H1 (cell line): ENCODE results near the gene SEC23IP. TPM values are rescaled to one million over a fixed set of nuclear protein-coding genes. Genes with fewer than 3 reads are reported as not detected.

ENCODE experiments used
- CTCF ChIA-PET: fragments of 300-600 bp; sonication (Branson Sonifier 250); formaldehyde crosslinking; loops from one replicate; lab custom pipeline; 2021; ENCODE audit not compliant: partially characterized antibody; lab: Charles Lee
- POLR2A ChIA-PET: fragments of 300-600 bp; sonication (Branson Sonifier 250); formaldehyde crosslinking; loops from one replicate; lab custom pipeline; 2021; ENCODE audit warnings: inconsistent platforms; ENCODE audit not compliant: partially characterized antibody; lab: Charles Lee
- DNase-seq, 2 experiments: peaks; one replicate each; pipeline versions ENCODE4 v3.0.0 to v3.0.0-alpha.2; 2010 to 2022; ENCODE audit warnings: low spot score in 2 of 2, low read depth in 1 of 2, mixed read lengths in 1 of 2
- FAIRE-seq: peaks from 2 replicates; lab custom pipeline; 2011; peaks lifted over from hg19 to GRCh38; lab: Jason Lieb, UNC
- H2AFZ ChIP-seq: 2 replicates; pipeline ENCODE4 v1.8.1; 2012; ENCODE audit warnings: low read length, inconsistent platforms
- H2AK5ac ChIP-seq: 2 replicates; pipeline ENCODE4 v1.6.1; 2013; ENCODE audit warnings: low read depth, low read length
- H2BK120ac ChIP-seq: replicated peaks from 2 replicates; pipeline ENCODE3; 2013; ENCODE audit warnings: low read depth, low read length, inconsistent platforms
- H2BK12ac ChIP-seq: 2 replicates; pipeline ENCODE4 v1.6.1; 2013; ENCODE audit warnings: low read depth, low read length
- H2BK15ac ChIP-seq: 2 replicates; pipeline ENCODE4 v1.6.1; 2013; ENCODE audit warnings: low read length
- H2BK20ac ChIP-seq: 2 replicates; pipeline ENCODE4 v1.6.1; 2013; ENCODE audit warnings: low read length
- H2BK5ac ChIP-seq: 2 replicates; pipeline ENCODE4 v1.6.1; 2013; ENCODE audit warnings: low read depth, low read length
- H3K14ac ChIP-seq: 2 replicates; pipeline ENCODE4 v1.6.1; 2013; ENCODE audit warnings: inconsistent platforms; ENCODE audit not compliant: insufficient read length
- H3K18ac ChIP-seq: 2 replicates; pipeline ENCODE4 v1.6.1; 2013; ENCODE audit warnings: low read length; ENCODE audit errors: extremely low read depth
- H3K23ac ChIP-seq: 2 replicates; pipeline ENCODE4 v1.6.1; 2013; ENCODE audit warnings: inconsistent platforms; ENCODE audit not compliant: insufficient read length
- H3K23me2 ChIP-seq: 2 replicates; pipeline ENCODE4 v1.6.1; 2013; ENCODE audit warnings: low read depth, low read length
- H3K27ac ChIP-seq: 2 replicates; pipeline ENCODE4 v1.6.1; 2011; ENCODE audit warnings: low read depth, low read length, inconsistent platforms
- H3K27me3 ChIP-seq, 4 experiments: replicated peaks in 1 of 4; 1 replicate in 1 of 4; 2 replicates in 3 of 4; pipeline versions ENCODE4 v1.6.1 to v1.8.1; 2011 to 2013; ENCODE audit warnings: low read length in 3 of 4, mild to moderate bottlenecking in 3 of 4, inconsistent platforms in 2 of 4, mixed read lengths in 2 of 4, moderate library complexity in 1 of 4; ENCODE audit not compliant: control insufficient read depth in 3 of 4, insufficient read depth in 3 of 4; ENCODE audit errors: extremely low read depth in 1 of 4
- H3K36me3 ChIP-seq, 4 experiments: 2 replicates each; pipeline versions ENCODE4 v1.6.1 to v1.8.1; 2011 to 2013; ENCODE audit warnings: mild to moderate bottlenecking in 4 of 4, low read length in 3 of 4, moderate library complexity in 2 of 4, control low read depth in 1 of 4, inconsistent platforms in 1 of 4; ENCODE audit not compliant: insufficient read depth in 4 of 4, control insufficient read depth in 2 of 4
- H3K4ac ChIP-seq: replicated peaks from 2 replicates; pipeline ENCODE3; 2013; ENCODE audit warnings: low read length, low read depth, mixed read lengths, inconsistent platforms; ENCODE audit not compliant: insufficient read length
- H3K4me1 ChIP-seq, 4 experiments: replicated peaks in 1 of 4; 1 replicate in 1 of 4; 2 replicates in 3 of 4; pipeline versions ENCODE4 v1.6.1 to v1.8.1; 2011 to 2013; ENCODE audit warnings: low read length in 3 of 4, inconsistent platforms in 2 of 4, mixed read lengths in 1 of 4; ENCODE audit not compliant: insufficient read depth in 4 of 4, control insufficient read depth in 3 of 4
- H3K4me2 ChIP-seq, 2 experiments: 2 replicates each; pipeline versions ENCODE4 v1.6.1 to v1.8.1; 2011 to 2013; ENCODE audit warnings: low read depth in 2 of 2, low read length in 2 of 2, control low read depth in 1 of 2, inconsistent platforms in 1 of 2, mild to moderate bottlenecking in 1 of 2; ENCODE audit not compliant: insufficient read depth in 1 of 2
- H3K4me3 ChIP-seq, 4 experiments: fragments of 200-600, 300-600 bp in 1 of 4; sonication (generic), shearing (Covaris generic), sonication (Bioruptor Twin) in 1 of 4; 2 replicates each; pipeline versions ENCODE4 v1.5.1 to v1.8.1; 2011 to 2016; ENCODE audit warnings: low read length in 4 of 4, low read depth in 3 of 4, control low read depth in 2 of 4, inconsistent platforms in 2 of 4, mild to moderate bottlenecking in 2 of 4, mixed read lengths in 1 of 4, moderate library complexity in 1 of 4; ENCODE audit not compliant: insufficient read depth in 2 of 4; ENCODE audit errors: extremely low read depth in 1 of 4
- H3K56ac ChIP-seq: replicated peaks from 2 replicates; pipeline ENCODE3; 2013; ENCODE audit warnings: low read depth, mild to moderate bottlenecking, mixed read lengths, low read length, inconsistent platforms; ENCODE audit not compliant: insufficient read length
- H3K79me1 ChIP-seq: 2 replicates; pipeline ENCODE4 v1.6.1; 2013; ENCODE audit warnings: low read depth, low read length, control low read depth
- H3K79me2 ChIP-seq, 2 experiments: 2 replicates each; pipeline versions ENCODE4 v1.6.1 to v1.8.1; 2012 to 2013; ENCODE audit warnings: low read length in 2 of 2, mild to moderate bottlenecking in 2 of 2, inconsistent platforms in 1 of 2; ENCODE audit not compliant: insufficient read depth in 2 of 2, control insufficient read depth in 1 of 2
- H3K9ac ChIP-seq, 4 experiments: replicated peaks in 1 of 4; 1 replicate in 1 of 4; 2 replicates in 3 of 4; pipeline versions ENCODE4 v1.6.1 to v1.8.1; 2011 to 2013; ENCODE audit warnings: low read depth in 3 of 4, low read length in 3 of 4, control low read depth in 2 of 4, mild to moderate bottlenecking in 2 of 4, moderate library complexity in 2 of 4, inconsistent platforms in 1 of 4; ENCODE audit errors: extremely low read depth in 1 of 4
- H3K9me3 ChIP-seq, 2 experiments: 2 replicates each; pipeline versions ENCODE4 v1.6.1 to v1.8.1; 2012 to 2013; ENCODE audit warnings: mild to moderate bottlenecking in 2 of 2, moderate library complexity in 2 of 2, control low read depth in 1 of 2, inconsistent platforms in 1 of 2, low read depth in 1 of 2, low read length in 1 of 2, mixed read lengths in 1 of 2; ENCODE audit not compliant: insufficient read depth in 2 of 2
- H4K20me1 ChIP-seq, 2 experiments: replicated peaks in 1 of 2; 2 replicates each; pipeline versions ENCODE3 to v1.8.1; 2011 to 2013; ENCODE audit warnings: inconsistent platforms in 2 of 2, low read length in 2 of 2, mild to moderate bottlenecking in 1 of 2; ENCODE audit not compliant: insufficient read depth in 2 of 2, control insufficient read depth in 1 of 2
- H4K5ac ChIP-seq: 2 replicates; pipeline ENCODE4 v1.6.1; 2013; ENCODE audit warnings: low read length, low read depth, mixed read lengths, inconsistent platforms; ENCODE audit not compliant: insufficient read length
- H4K8ac ChIP-seq: 2 replicates; pipeline ENCODE4 v1.8.0; 2013; ENCODE audit warnings: mild to moderate bottlenecking, moderate library complexity, low read length, inconsistent platforms; ENCODE audit not compliant: insufficient read depth; ENCODE audit errors: extremely low read depth
- H4K91ac ChIP-seq: replicated peaks from 2 replicates; pipeline ENCODE3; 2013; ENCODE audit warnings: low read length, mixed read lengths, inconsistent platforms; ENCODE audit not compliant: insufficient read length
- JUND ChIP-seq: IDR thresholded peaks from 2 replicates; pipeline ENCODE4 v1.6.1; 2011; ENCODE audit warnings: mild to moderate bottlenecking, improper control_type of control experiment, low read length
- WGBS, 2 experiments: shearing (Covaris generic) in 1 of 2; methylation state at CpG; one replicate each; pipeline versions ENCODE4 v1.1.6 to v1.1.7; 2013 to 2015; ENCODE audit warnings: low lambda C conversion rate in 2 of 2, mixed read lengths in 2 of 2, inconsistent platforms in 1 of 2, low coverage in 1 of 2, missing lambda C conversion rate in 1 of 2; ENCODE audit not compliant: insufficient replicate concordance in 2 of 2, insufficient coverage in 1 of 2, insufficient read length in 1 of 2; ENCODE audit errors: extremely low coverage in 1 of 2, missing lambda C conversion rate in 1 of 2; 5-methylcytosine and 5-hydroxymethylcytosine counted together
- polyA plus RNA-seq, 7 experiments: library from polyadenylated mRNA; depleted of rRNA in 3 of 7; stranded (reverse) in 5 of 7; unstranded in 2 of 7; fragments of >200 nt in 5 of 7; fragments of 200-250 nt in 2 of 7; gene quantifications; 1 replicate in 5 of 7; 2 replicates in 1 of 7; 4 replicates in 1 of 7; pipeline versions ENCODE4 v1.2.1 to v1.2.3, GENCODE V29; 2011 to 2013; ENCODE audit warnings: missing spikeins in 2 of 7, mixed read lengths in 2 of 7
- total RNA-seq: library from RNA; stranded (reverse); fragmentation: NEBNext Ultra II Directional; extraction: Animal tissue kit (Norgen Biotek cat#: 25700); gene quantifications from 2 replicates; pipeline ENCODE4 v1.2.1, GENCODE V29; 2021

SEC23IP gene
- total and polyA plus RNA-seq, 2 of the 8 experiments (the other 6 are each of a cell fraction or from before 2014, with no cell fraction given), result 29.0 to 105 TPM

DNA sequence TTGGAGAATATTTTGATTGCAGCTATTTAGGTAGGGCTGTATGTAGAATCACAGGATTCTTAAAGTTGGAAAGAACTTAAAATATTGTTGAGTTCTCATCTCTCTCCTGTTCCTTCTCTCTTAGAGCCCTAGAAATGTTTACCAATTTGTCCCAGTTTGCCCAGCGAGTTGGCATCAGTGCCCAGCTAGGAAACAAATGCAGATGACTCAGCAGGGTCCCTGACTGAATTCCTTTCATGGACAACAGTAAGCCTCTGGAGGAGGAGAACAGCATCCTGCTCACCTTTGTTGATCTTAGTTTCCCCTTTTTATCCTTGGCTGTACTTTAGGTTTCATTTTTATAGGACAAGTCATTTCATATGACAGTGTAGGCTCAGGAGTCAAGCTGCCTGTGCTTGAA is 89.3 kb downstream of the SEC23IP start:
- ChIA-PET POLR2A (no interaction called here), CTCF (interaction anchor here (1.3 kb wide), 1 partner anchor 29 kb away, joined by 4 read pairs; no protein-coding TSS in a partner anchor)
- 64% methylated on average over 1 of the region's 1 CpG; no CpG with 5 or more reads in 1 of the 2 experiments for WGBS, 2 experiments
- DNase-seq (no peak), FAIRE-seq (no peak)
- Histone ChIP-seq H3K9ac (no peak overlapping the region), H3K14ac (no peak overlapping the region), H2BK12ac (no peak overlapping the region), H3K56ac (no peak overlapping the region), H3K4me2 (no peak overlapping the region), H3K23me2 (no peaks in the 10 kb centered on the region), H2BK5ac (no peak overlapping the region), H2AK5ac (no peak overlapping the region), H4K91ac (no peak overlapping the region), H2BK20ac (no peak overlapping the region), H3K36me3 (no peaks in the 10 kb centered on the region), H3K79me1 (no peaks in the 10 kb centered on the region), H3K9me3 (no peaks in the 10 kb centered on the region), H4K20me1 (no peaks in the 10 kb centered on the region), H3K23ac (no peak overlapping the region), H4K5ac (no peak overlapping the region), H2AFZ (no peak overlapping the region), H3K4me3 (no peak overlapping the region), H2BK15ac (no peak overlapping the region), H3K27ac (no peak overlapping the region), H4K8ac (no peak overlapping the region), H3K27me3 (no peaks in the 10 kb centered on the region), H3K18ac (no peak overlapping the region), H3K79me2 (no peaks in the 10 kb centered on the region), H2BK120ac (no peak overlapping the region), H3K4me1 (no peaks in the 10 kb centered on the region; a peak in 1 of 7 replicates), H3K4ac (no peak overlapping the region)
- no peak for TF ChIP-seq JUND
